ENCODE measurements around the gene ELANE. TPM values are rescaled to one million over a fixed set of nuclear protein-coding genes. Genes with fewer than 3 reads are reported as not detected.
"Not testable (repeated sequence)": the region's sequence is repeated elsewhere in the genome, so short reads cannot be mapped to it uniquely, and the experiment has no call there.

Gene ELANE
- total and polyA plus RNA-seq, 2 experiments from 2014 or later, result not detected

- H3K4me3 ChIP-seq, result no peak overlapping the region
- no peak for DNase-seq (ENCODE audit: low read depth in 1 of 2, low spot score in 1 of 2)
- no peak for TF ChIP-seq CTCF (IDR thresholded peaks at IDR 0.05; ENCODE audit: low read depth, low read length)
- peaks cover 3% of the 10 kb centered on the region for H3K36me3 ChIP-seq
- H3K4me1 ChIP-seq (ENCODE audit: low read depth), result no peaks in the 10 kb centered on the region
- no peaks in the 10 kb centered on the region for H3K9me3 ChIP-seq (ENCODE audit: low read depth)
- no peaks in the 10 kb centered on the region for H3K27me3 ChIP-seq
- no peak overlapping the region for H3K27ac ChIP-seq
Measured at GRCh38 chr19:873561-874041, 21.5 kb downstream of the ELANE start.

- no peak for TF ChIP-seq CTCF (IDR thresholded peaks at IDR 0.05; ENCODE audit: low read depth, low read length)
- no peak for DNase-seq (ENCODE audit: low read depth in 1 of 2, low spot score in 1 of 2)
- H3K4me3 ChIP-seq, result no peak overlapping the region
- no peaks in the 10 kb centered on the region for H3K27me3 ChIP-seq
- no peak overlapping the region for H3K27ac ChIP-seq
- H3K36me3 ChIP-seq, result peaks cover 6% of the 10 kb centered on the region
- H3K9me3 ChIP-seq (ENCODE audit: low read depth), result no peaks in the 10 kb centered on the region
- no peaks in the 10 kb centered on the region for H3K4me1 ChIP-seq (ENCODE audit: low read depth)
Measured at GRCh38 chr19:875265-875879, 23.3 kb downstream of the ELANE start.

- no peaks in the 10 kb centered on the region for H3K9me3 ChIP-seq (ENCODE audit: low read depth)
- TF ChIP-seq CTCF (IDR thresholded peaks at IDR 0.05; ENCODE audit: low read depth, low read length), result no peak
- DNase-seq (ENCODE audit: low read depth in 1 of 2, low spot score in 1 of 2), result no peak
- H3K4me1 ChIP-seq (ENCODE audit: low read depth), result no peaks in the 10 kb centered on the region
- H3K27ac ChIP-seq, result no peak overlapping the region
- peaks cover 4% of the 10 kb centered on the region for H3K36me3 ChIP-seq
- no peak overlapping the region for H3K4me3 ChIP-seq
- H3K27me3 ChIP-seq, result no peaks in the 10 kb centered on the region
Measured at GRCh38 chr19:876089-876488, 24.0 kb downstream of the ELANE start.

- Histone ChIP-seq H3K27me3 (no peaks in the 10 kb centered on the region), H3K27ac (no peak overlapping the region), H3K9me3 (ENCODE audit: low read depth) (no peaks in the 10 kb centered on the region), H3K4me1 (ENCODE audit: low read depth) (no peaks in the 10 kb centered on the region), H3K36me3 (peaks cover 12% of the 10 kb centered on the region), H3K4me3 (no peak overlapping the region)
- DNase-seq (ENCODE audit: low read depth in 1 of 2, low spot score in 1 of 2), result no peak
- TF ChIP-seq CTCF (IDR thresholded peaks at IDR 0.05; ENCODE audit: low read depth, low read length), result no peak
Measured at GRCh38 chr19:876780-877314, 24.7 kb downstream of the ELANE start.

GRCh38 chr19:877992-878660 is 26.0 kb downstream of the ELANE start:
- not testable (repeated sequence) for H3K4me1 ChIP-seq (ENCODE audit: low read depth); H3K4me3 ChIP-seq; DNase-seq (ENCODE audit: low read depth in 1 of 2, low spot score in 1 of 2); H3K9me3 ChIP-seq (ENCODE audit: low read depth); H3K27me3 ChIP-seq; H3K27ac ChIP-seq
- peaks cover 12% of the 10 kb centered on the region for H3K36me3 ChIP-seq

GRCh38 chr19:878751-879561 is 26.9 kb downstream of the ELANE start:
- not testable (repeated sequence) for H3K27me3 ChIP-seq; H3K4me3 ChIP-seq; H3K9me3 ChIP-seq (ENCODE audit: low read depth); DNase-seq (ENCODE audit: low read depth in 1 of 2, low spot score in 1 of 2); H3K27ac ChIP-seq; H3K4me1 ChIP-seq (ENCODE audit: low read depth)
- H3K36me3 ChIP-seq, result peaks cover 12% of the 10 kb centered on the region

Measured in cardiac muscle cell (in vitro differentiated cells and primary cell).